IPS-NIHi7 (cell line): ENCODE results near the gene IQCN.

Experiments
- DNase-seq: peaks from one replicate; pipeline ENCODE4 v3.0.0; 2012; ENCODE audit warnings: mixed read lengths; ENCODE audit errors: extremely low spot score

The IQCN gene

GRCh38 chr19:18287836-18288772, 13.9 kb upstream of the IQCN start:
- DNase-seq, result peak; percentile 76

GRCh38 chr19:18286973-18287635, 12.9 kb upstream of the IQCN start:
- DNase-seq, result no peak

DNA sequence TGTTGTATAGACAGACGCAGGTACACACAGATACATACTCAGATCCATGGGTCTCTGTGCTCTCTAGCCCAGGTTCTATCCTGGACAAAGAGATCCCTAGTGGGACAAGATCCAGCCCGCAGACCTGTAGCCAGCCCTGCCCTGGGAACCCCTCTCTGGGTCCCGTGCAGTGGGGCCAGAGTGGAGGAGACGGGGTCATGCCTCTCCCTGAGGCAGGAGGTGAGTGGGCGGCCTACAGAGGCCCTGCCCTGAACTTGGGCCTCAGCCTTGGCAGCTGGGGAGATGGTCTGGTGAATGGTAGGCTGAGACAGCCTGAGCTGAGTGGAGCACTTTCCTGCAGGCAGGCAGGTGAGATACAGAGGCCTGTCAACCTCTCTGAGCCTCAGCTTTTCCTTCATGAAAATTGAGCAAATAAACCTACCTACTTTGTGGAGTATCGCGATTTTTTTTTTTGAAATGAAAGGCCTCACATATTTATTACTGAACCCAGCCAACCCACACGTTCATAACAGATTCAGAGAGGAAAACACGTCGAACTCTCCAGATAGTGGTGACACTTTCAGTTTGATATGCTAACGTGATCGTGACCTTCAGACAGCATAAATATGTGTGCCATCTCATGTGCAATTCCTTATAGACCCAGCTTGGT, 10.6 kb upstream of the IQCN start:
- no peak for DNase-seq

GRCh38 chr19:18283338-18283737, 9.1 kb upstream of the IQCN start:
- no peak for DNase-seq

- no peak for DNase-seq
Measured at GRCh38 chr19:18282788-18283141, 8.5 kb upstream of the IQCN start.

GRCh38 chr19:18282021-18282787, 8.0 kb upstream of the IQCN start:
- DNase-seq, result no peak

GRCh38 chr19:18281082-18282020, 7.1 kb upstream of the IQCN start, which contains the start of gene JUND:
TSS of gene JUND (minus strand) at chr19:18281622. CDS start at chr19:18281484, 138 bp downstream.
- DNase-seq, result peak; percentile 91

- DNase-seq, result no peak
Measured at GRCh38 chr19:18280247-18281081, 6.2 kb upstream of the IQCN start.

GRCh38 chr19:18279516-18280246, 5.4 kb upstream of the IQCN start:
- DNase-seq, result peak; percentile 91

DNA sequence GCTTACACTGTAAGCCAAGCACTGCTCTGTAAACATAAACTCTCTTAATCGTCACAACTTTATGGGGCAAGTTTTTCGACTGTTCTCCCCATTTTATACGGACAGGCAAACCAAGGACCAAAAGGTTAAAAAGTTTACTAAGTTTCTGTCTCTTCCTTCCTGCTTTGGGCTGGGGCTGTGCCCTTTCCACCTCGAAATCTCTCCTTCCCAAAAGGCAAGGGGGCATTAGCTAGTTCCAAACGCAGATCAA, 4.9 kb upstream of the IQCN start:
- DNase-seq, result no peak

DNA sequence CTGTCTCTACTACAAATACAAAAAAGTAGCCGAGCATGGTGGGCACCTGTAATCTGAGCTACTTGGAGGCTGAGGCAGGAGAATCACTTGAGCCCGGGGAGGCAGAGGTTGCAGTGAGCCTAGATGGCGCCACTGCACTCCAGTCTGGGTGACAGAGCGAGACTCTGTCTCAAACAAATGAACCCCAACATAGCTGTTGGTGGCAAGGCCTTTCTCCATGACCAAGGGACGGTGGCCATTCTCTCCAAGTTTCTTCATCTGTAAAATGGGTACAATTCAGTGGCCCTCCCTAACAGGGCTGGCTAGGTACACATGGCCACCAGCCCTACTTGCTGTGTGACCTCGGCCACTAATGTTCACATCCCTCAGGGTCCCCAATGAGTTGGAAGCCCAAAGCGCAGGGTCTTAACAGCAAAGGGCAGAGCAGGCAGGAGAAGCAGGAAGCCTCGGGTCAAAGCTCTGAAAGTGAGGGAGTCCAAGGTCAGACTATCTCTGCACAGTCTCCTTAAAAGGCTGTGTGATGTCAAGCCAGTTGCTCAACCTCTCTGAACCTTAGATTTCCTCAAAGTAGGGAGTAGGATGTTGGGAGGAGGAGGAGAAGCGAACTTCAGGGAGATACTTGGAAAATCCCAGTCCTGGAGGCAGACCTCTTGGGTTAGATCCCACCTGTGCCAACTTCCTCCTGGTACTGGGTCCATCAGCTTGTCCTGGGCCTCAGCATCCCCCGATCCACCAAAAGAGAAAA, 4.4 kb upstream of the IQCN start:
- DNase-seq, result no peak

DNA sequence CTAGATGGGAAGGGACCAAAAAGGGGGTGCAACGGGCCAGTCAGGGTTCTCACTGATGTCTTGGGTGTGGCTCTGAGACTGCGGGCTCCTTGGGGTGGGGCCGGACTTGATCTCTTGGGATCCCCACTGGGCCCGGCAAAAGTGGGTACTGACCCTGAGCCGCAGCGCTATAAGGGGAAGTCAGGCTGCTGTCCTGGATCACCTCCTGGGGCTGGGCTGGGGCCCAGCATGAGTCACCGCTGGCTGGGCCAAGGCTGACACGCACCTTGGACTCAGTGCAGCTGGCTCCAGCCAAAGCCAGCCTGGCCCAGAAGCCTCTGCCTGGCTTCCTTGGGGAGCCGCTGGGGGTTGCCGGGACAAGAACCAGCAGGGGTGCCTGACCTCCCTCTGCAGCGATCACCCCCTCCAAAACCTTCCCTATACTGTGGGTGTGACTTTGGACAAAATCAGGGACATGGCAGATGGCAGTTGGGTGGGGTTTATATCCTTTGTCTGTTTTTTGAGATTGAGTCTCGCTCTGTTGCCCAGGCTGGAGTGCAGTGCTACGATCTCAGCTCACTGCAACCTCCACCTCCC, 617 bp upstream of the IQCN start:
- no peak for DNase-seq

- no peak for DNase-seq
Measured at GRCh38 chr19:18273561-18274218, 562 bp downstream of the IQCN start.

DNA sequence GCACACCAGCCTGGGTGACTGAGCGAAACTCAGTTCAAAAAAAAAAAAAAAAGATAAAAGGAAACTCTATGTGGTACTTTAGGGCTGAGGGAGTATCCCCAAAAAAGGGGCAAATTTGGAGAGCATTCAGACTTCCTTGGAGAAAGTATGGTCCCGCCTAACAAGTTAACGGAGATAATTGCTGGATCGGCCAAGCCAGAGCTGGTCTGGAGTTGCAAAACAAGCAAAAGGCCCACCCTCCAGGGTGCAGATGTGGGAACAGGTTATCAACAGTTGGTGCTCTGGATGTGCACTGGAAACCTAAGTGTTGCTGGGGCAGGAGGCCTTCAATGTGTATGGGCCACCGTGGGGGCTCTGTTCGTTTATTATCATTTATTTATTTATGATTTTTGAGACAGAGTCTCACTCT, 2.8 kb downstream of the IQCN start:
- no peak for DNase-seq

GRCh38 chr19:18270326-18270725, 3.9 kb downstream of the IQCN start:
- no peak for DNase-seq

GRCh38 chr19:18269070-18269723, 5.1 kb downstream of the IQCN start:
- DNase-seq, result no peak
